VCaP (cell line): ENCODE data around the gene ODF2L.
A peak's percentile ranks its signal among the peaks of the same experiment; 100 is the strongest.

Experiments
- H3K27ac ChIP-seq: fragments of 450-650 bp; 2 replicates; pipeline ENCODE4 v1.5.1; 2017
- TF ChIP-seq, protein P1 (sequence below): fragments of 450-650 bp; conservative IDR thresholded peaks from 2 replicates; pipeline ENCODE4 v1.5.1; 2017; ENCODE audit warnings: mild to moderate bottlenecking, moderate library complexity

ODF2L gene

DNA sequence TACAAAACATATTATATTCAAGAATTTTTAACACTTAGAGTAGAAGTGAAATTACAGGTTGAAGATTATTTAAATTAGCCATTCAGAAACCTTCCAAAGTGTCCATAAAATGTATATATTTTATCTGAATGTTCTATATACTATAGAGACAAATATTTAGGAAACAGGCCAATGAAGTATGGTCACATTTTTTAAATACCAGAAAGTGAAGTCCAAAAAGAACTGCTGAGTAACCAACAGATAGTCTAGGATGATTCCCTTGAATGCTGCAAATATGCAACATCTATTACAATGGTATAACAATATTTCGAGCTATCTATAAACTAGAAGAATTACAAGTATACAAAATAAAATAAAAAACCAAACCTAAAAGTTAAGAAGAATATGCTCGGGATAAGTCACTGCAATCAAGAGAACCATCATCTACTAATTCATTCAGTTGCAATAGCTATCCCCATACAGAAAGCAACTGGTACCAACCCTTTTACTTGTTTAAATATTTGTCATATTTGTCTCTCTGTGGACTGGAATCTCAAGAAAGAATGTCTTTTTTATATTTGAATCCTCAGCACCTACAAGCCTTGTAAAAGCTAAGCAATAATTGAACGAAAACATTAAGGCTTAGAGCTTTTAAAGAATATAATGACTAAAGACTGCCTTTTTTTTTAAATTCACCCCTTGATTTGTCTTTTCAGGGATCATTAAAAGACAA is 8.1 kb downstream of the ODF2L start:
- H3K27ac ChIP-seq, result no peak overlapping the region
- TF ChIP-seq, protein P1, sequence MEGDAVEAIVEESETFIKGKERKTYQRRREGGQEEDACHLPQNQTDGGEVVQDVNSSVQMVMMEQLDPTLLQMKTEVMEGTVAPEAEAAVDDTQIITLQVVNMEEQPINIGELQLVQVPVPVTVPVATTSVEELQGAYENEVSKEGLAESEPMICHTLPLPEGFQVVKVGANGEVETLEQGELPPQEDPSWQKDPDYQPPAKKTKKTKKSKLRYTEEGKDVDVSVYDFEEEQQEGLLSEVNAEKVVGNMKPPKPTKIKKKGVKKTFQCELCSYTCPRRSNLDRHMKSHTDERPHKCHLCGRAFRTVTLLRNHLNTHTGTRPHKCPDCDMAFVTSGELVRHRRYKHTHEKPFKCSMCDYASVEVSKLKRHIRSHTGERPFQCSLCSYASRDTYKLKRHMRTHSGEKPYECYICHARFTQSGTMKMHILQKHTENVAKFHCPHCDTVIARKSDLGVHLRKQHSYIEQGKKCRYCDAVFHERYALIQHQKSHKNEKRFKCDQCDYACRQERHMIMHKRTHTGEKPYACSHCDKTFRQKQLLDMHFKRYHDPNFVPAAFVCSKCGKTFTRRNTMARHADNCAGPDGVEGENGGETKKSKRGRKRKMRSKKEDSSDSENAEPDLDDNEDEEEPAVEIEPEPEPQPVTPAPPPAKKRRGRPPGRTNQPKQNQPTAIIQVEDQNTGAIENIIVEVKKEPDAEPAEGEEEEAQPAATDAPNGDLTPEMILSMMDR, result no peak

DNA sequence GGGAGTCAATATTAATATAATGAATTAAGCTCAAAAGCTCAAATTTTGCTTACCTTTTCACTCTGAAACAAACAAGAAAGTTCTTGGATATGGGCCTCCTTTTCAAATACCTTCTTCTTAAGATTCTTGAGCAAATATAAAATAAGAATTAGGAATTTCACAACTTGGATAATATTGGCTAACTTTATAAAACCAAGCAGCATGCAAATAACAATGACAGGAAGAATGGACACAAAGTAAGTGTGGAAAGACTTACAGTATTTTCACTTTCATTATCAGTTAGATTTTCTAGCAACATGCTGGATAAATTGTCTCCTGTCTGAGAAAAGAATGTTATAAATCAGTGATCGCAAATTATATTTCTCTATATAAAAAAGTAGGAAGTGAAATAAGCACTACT is 13.2 kb downstream of the ODF2L start:
- TF ChIP-seq, protein P1, result no peak
- H3K27ac ChIP-seq, result no peak overlapping the region

DNA sequence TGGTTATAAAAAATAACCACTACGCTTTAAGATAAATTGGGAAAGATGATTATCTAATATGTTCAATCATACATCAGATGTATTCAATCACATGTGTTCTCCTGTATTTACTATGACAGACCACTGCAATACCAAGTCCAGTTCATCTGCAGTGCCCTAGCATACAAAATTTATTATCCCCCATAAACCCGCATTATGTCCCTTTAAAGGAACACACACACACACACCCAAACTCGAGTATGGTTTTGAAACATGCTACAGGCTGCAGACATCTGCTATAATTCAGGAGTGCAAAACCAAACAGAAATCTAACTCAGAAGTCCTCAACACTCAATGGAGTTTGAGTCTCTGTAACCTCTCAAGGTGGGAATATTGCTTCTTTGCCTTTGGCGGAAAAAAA is 14.9 kb downstream of the ODF2L start:
- no peak overlapping the region for H3K27ac ChIP-seq
- TF ChIP-seq, protein P1, result no peak

- TF ChIP-seq, protein P1, result peak; percentile 77
- no peak overlapping the region for H3K27ac ChIP-seq
These were observed 15.8 kb downstream of the ODF2L start for GRCh38 chr1:86380257-86380861.

- TF ChIP-seq, protein P1, result no peak
- no peak overlapping the region for H3K27ac ChIP-seq
These were observed 17.3 kb downstream of the ODF2L start for GRCh38 chr1:86378813-86379212.

DNA sequence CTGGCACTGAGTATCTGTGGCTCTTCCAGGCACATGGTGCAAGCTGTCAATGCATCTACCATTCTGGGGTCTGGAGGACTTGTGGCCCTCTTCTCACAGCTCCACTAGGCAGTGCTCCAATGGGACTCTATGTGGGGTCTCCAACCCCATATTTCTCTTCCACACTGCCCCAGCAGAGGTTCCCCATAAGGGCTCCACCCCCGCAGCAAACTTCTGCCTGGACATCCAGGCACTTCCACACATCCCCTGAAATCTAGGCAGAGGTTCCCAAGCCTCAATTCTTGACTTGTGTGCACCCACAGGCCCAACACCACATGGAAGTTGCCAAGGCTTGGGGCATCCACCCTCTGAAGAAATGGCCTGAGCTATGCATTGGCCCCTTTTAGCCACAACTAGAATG is 18.8 kb downstream of the ODF2L start:
- TF ChIP-seq, protein P1, result no peak
- H3K27ac ChIP-seq, result no peak overlapping the region

DNA sequence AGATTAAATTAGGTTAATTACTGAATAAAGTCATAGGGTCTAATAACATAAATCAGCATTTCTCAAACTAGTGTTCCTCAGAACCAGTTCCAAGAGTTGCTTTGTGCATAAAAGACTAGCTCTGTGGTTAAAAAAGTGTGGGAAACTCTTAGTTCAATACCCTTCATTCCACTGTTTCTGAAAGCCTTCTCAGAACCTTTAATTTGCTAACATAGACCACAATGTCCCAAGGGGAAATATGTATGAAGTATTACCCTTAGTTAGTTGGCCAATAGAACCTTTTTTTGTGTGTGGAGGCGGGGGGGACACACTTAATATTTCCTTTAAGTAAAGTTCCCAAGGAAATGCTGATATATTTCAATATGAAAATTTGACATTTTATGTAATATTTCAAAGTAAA is 20.4 kb downstream of the ODF2L start:
- TF ChIP-seq, protein P1, result no peak
- H3K27ac ChIP-seq, result no peak overlapping the region
